Eye (tissue), 1 donor: ENCODE measurements around the gene DCST2.

Experiments used
- DNase-seq: peaks from one replicate; pipeline ENCODE4 v3.0.0-alpha.2; 2015

Gene DCST2

GRCh38 chr1:155033524-155033923 is at the start of gene DCST2, which contains the start of gene DCST1:
Gene DCST2 (minus strand): TSS chr1:155033781. CDS start chr1:155033701, 80 bp downstream.
Gene DCST1 (plus strand): TSS chr1:155033824. CDS start chr1:155034037, 213 bp downstream.
- no peak for DNase-seq

GRCh38 chr1:155083052-155083541 is 49.5 kb upstream of the DCST2 start:
- DNase-seq, result no peak

- DNase-seq, result peak; percentile 59
These were observed 48.9 kb upstream of the DCST2 start for GRCh38 chr1:155082301-155083051.

GRCh38 chr1:155081472-155082300 is 48.1 kb upstream of the DCST2 start:
- DNase-seq, result peak; percentile 72

- DNase-seq, result peak; percentile 95
These were observed 47.0 kb upstream of the DCST2 start for GRCh38 chr1:155080312-155081228.

GRCh38 chr1:155079487-155080311 is 46.1 kb upstream of the DCST2 start:
- peak; percentile 74 for DNase-seq

GRCh38 chr1:155079210-155079486 is 45.6 kb upstream of the DCST2 start:
- peak; percentile 42 for DNase-seq

- DNase-seq, result peak; percentile 89
These were observed 45.1 kb upstream of the DCST2 start, which contains the start of gene EFNA3 for GRCh38 chr1:155078469-155079209. Gene EFNA3 (plus strand): TSS chr1:155078837. CDS start chr1:155078942, 105 bp downstream.

- peak; percentile 28 for DNase-seq
These were observed 44.3 kb upstream of the DCST2 start for GRCh38 chr1:155077758-155078445.

GRCh38 chr1:155077346-155077745 is 43.8 kb upstream of the DCST2 start:
- no peak for DNase-seq

- DNase-seq, result no peak
These were observed 42.8 kb upstream of the DCST2 start for GRCh38 chr1:155076371-155076770.

GRCh38 chr1:155075535-155075934 is 42.0 kb upstream of the DCST2 start:
- peak; percentile 77 for DNase-seq

GRCh38 chr1:155073377-155074242 is 40.0 kb upstream of the DCST2 start:
- DNase-seq, result no peak

GRCh38 chr1:155072531-155073289 is 39.1 kb upstream of the DCST2 start:
- DNase-seq, result no peak

- DNase-seq, result peak; percentile 90
These were observed 38.1 kb upstream of the DCST2 start for GRCh38 chr1:155071701-155072100.

- DNase-seq, result peak; percentile 92
These were observed 37.4 kb upstream of the DCST2 start for GRCh38 chr1:155070721-155071569.

- no peak for DNase-seq
These were observed 36.6 kb upstream of the DCST2 start for GRCh38 chr1:155070158-155070621.
